ENCODE measurements around the gene SLC48A1.

SLC48A1 gene

DNA sequence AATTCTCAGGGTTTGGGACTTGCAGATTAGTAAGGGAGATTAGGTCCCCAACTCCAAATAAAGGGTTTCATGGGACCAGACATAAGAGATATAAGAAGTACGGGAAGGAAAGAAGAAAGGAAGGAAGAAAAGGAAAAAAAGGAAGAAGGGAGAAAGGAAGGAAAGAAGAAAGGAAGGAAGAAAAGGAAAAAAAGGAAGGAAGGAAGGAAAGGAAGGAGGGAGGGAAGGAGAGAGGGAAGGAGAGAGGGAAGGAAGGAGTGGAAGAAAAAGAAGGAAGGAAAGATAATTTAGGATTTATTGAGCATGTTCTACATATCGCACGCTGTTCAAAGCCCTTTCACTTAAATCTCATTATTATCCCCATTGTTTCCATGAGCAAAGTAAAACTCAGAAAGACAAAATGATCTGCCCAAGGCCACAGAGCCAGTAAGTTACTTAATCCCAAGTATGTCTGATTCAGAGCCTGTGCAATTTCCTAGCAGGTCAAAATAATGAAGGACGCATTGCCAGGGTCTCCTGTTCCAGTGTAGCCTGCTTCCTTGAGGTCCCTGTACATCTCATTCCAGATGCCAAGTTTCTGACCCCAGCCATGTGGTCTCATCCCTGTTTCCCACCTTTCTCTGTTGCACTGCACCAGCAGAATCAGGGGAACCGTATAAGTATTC, 50.5 kb downstream of the SLC48A1 start:
- TF ChIP-seq, protein P1, sequence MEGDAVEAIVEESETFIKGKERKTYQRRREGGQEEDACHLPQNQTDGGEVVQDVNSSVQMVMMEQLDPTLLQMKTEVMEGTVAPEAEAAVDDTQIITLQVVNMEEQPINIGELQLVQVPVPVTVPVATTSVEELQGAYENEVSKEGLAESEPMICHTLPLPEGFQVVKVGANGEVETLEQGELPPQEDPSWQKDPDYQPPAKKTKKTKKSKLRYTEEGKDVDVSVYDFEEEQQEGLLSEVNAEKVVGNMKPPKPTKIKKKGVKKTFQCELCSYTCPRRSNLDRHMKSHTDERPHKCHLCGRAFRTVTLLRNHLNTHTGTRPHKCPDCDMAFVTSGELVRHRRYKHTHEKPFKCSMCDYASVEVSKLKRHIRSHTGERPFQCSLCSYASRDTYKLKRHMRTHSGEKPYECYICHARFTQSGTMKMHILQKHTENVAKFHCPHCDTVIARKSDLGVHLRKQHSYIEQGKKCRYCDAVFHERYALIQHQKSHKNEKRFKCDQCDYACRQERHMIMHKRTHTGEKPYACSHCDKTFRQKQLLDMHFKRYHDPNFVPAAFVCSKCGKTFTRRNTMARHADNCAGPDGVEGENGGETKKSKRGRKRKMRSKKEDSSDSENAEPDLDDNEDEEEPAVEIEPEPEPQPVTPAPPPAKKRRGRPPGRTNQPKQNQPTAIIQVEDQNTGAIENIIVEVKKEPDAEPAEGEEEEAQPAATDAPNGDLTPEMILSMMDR (conservative IDR thresholded peaks at IDR 0.05) = no peak
- H3K27ac ChIP-seq = no peak overlapping the region

DNA sequence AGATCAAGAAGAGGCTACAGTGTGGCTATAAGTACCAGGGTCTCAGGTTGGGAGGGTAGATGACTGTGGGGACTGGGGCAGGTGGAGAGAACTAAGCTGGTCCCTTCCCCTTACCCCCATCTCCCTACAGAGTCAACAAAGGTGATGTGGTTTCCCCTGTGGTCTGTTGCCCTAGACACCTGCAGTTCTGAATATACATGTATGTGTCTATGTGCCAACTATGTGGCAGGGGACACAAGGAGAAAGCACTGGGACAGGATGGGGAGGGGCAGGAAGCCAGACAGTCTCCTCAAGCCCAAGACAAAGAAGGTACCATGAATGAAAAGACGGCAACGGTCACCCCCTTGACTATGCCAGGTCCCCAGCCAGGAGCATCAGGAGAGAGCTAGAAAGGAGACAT, 51.2 kb downstream of the SLC48A1 start:
- no peak overlapping the region for H3K27ac ChIP-seq
- TF ChIP-seq, protein P1 (conservative IDR thresholded peaks at IDR 0.05) = no peak

DNA sequence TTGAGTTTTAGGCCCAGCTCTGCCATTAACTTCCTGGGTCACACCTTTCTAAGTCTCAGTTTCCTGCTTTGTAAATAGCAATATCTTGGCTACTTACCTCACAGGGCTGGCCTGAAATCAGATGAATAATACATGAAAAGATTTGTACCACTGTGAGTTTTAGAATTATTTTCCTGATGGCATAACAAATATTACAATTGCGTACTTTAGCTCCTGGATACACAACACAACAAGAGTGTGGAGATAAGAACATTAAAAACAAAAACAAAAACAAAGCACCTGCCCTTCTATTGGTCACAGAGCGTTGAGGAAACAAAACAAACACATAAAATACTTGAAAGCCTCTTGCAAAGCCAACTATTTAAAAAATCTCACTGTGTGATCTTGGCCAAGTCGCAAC, 51.6 kb downstream of the SLC48A1 start:
- TF ChIP-seq, protein P1 (conservative IDR thresholded peaks at IDR 0.05) = no peak
- H3K27ac ChIP-seq = no peak overlapping the region

DNA sequence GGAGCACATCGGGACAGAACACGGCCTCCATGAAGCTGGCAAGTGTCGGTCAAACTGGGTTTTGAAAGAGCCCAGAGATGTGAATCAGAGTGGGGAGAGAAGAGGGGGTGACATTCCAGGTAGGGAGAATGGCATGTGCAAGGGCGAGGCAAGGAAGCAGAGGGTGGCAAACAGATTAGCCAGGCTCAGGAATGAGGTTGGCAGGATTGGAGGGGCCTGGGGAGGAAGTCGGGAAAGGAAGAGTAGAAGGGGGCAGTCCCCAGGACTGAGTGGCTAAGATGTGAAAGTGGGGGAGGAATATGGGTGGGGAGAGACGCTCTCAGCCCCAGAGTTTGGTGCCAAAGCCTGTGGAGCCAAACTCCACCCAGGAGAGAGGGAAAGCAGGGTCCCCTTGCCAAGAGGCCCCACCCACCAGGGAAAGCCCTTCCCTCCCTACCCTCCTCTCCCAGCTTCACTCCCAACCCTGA, 52.2 kb downstream of the SLC48A1 start:
- H3K27ac ChIP-seq = no peak overlapping the region
- TF ChIP-seq, protein P1 (conservative IDR thresholded peaks at IDR 0.05) = no peak

DNA sequence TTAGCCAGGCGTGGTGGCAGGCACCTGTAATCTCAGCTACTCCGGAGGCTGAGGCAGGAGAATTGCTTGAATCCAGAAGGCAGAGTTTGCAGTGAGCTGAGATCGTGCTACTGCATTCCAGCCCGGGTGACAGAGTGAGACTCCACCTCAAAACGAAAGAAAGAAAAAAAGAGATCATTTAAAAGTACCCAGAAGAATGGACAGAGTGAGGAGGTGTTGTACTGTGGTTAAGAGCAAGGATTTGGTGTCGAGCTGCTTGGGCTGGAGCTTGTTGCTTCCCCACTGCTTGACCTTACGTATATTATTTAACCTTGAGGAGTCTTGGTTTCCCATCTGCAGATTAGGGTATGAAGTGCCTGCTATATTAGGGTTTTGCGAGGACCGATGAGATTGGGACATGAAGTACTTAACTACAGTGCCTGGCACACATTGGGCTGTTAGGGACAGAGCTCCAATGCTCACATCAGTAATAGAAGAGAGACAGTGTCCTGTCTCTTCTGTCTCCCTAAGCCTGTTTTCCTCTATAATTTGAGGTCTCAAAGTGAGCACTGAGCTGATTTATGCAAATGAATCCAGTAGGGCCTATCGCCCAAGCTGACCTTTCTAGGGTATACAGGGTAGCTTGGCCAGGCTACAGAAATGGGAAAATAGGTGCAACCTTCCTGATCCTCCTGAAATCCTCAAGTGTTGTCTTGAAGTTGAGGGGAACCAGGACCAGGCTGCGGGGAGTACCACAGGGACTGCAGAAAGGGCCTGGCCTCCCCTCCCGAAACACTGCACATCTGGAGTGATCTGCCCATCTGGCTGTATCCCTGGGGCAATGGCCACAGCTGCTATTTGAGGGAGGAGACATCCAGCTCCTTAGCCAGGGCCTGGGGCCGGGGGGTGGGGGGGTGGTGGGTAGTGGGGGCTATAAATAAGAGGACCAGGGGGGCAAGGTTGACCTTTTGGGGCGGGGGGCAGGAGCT, 55.3 kb downstream of the SLC48A1 start:
- no peak overlapping the region for H3K27ac ChIP-seq
- TF ChIP-seq, protein P1 (conservative IDR thresholded peaks at IDR 0.05) = no peak

DNA sequence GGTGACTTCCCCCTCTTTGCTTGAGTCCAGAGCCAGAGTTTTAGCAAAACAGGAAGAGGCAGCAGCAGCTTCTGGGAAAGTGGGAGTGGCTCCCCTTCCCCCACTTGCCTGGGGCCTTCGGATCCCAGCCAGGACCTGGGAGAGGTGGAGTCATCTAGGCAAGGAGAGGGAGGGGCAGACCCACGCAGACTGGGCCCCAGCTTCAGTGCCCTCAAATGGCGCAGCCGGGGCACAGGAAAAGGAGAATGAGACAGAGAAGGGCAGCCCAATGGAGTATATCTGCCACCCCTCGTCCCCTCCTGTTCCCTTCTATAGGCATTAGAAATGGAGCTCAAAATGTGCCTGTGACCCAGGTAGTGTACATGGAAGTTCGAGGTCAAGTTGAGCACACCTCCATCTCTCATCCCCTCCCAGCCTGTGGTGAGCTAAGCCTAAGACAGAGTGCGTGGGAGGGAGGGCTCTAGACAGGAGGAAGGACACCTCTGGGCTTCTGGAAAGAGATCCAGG, 56.0 kb downstream of the SLC48A1 start:
- H3K27ac ChIP-seq = no peak overlapping the region
- TF ChIP-seq, protein P1 (conservative IDR thresholded peaks at IDR 0.05) = no peak

DNA sequence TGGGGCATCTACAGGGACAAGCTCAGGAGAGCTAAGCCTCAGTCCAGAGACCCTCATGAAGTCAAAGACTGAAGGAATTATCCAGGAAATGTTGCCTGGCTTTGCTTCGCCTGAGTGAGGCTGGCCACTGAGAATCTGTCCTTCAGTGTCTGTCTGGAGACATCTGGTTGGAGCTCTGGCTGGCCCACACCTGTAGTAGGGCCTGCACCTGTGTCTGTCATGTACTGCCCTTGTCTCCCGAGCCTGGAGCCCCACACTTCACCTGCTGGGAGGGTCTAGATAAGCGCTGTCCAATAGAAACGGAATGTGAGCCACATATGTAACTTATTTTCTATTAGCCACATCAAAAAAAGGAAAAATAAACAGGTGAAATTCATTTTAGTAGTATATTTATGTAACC, 56.5 kb downstream of the SLC48A1 start:
- TF ChIP-seq, protein P1 (conservative IDR thresholded peaks at IDR 0.05) = no peak
- no peak overlapping the region for H3K27ac ChIP-seq

Measured in VCaP (cell line).